ENCODE data around the gene PFDN1.

- TF ChIP-seq POLR2AphosphoS5 (IDR thresholded peaks at IDR 0.05; ENCODE audit: low read depth, low read length) (no peak), POLR2A (IDR thresholded peaks at IDR 0.05; ENCODE audit: low read depth, low read length) (no peak), SPI1 (IDR thresholded peaks at IDR 0.05; ENCODE audit: low read depth, low read length) (no peak), POU2F2 (IDR thresholded peaks at IDR 0.05; ENCODE audit: low read depth, low read length) (no peak), TAF1 (IDR thresholded peaks at IDR 0.05; ENCODE audit: low read depth, low read length) (no peak)
Measured at GRCh38 chr5:140322751-140323731, 20.1 kb upstream of the PFDN1 start.

Data from GM12891 (cell line).